Right lung (tissue), 10 donors: ENCODE results near the gene U2AF1. TPM values are rescaled to one million over a fixed set of nuclear protein-coding genes. Genes with fewer than 3 reads are reported as not detected.
"Not testable (repeated sequence)": the region's sequence is repeated elsewhere in the genome, so short reads cannot be mapped to it uniquely, and the experiment has no call there.

Source experiments
- DNase-seq, 2 donors: peaks; one replicate each; pipeline ENCODE4 v3.0.0-alpha.2; 2013
- long read RNA-seq, 8 donors: transcript quantifications; one replicate each; lab custom pipeline, GENCODE V29; 2026
- polyA plus RNA-seq, 5 donors: library from polyadenylated mRNA; unstranded; fragments of 120-200 nt; gene quantifications; one replicate each; pipeline versions ENCODE4 v1.2.1 to v1.2.3, GENCODE V29; 2013; ENCODE audit warnings: inconsistent platforms in 1 of 5, low replicate concordance in 1 of 5; ENCODE audit not compliant: insufficient read length in 5 of 5, insufficient read depth in 1 of 5

Gene U2AF1, protein sequence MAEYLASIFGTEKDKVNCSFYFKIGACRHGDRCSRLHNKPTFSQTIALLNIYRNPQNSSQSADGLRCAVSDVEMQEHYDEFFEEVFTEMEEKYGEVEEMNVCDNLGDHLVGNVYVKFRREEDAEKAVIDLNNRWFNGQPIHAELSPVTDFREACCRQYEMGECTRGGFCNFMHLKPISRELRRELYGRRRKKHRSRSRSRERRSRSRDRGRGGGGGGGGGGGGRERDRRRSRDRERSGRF
- polyA plus RNA-seq: 10 to 100 TPM; 30.1 to 68.2 (median 66.0) TPM
- long read RNA-seq, donor 1, transcript U2AF1-202 (8 exons, 940 nt): minor isoform, 25 of 79 reads
- long read RNA-seq, donor 1, transcript U2AF1-201 (8 exons, 962 nt): major isoform, 44 of 79 reads
- long read RNA-seq, donor 1, partial matches to known transcripts: 5 of 79 reads
- long read RNA-seq, donor 1, other reads (novel, unspliced or antisense): 0 of 79 reads
- long read RNA-seq, donor 2, transcript U2AF1-201 (8 exons, 962 nt): major isoform, 25 of 51 reads
- long read RNA-seq, donor 2, transcript U2AF1-202 (8 exons, 940 nt): minor isoform, 22 of 51 reads
- long read RNA-seq, donor 2, partial matches to known transcripts: 0 of 51 reads
- long read RNA-seq, donor 2, other reads (novel, unspliced or antisense): 0 of 51 reads
- long read RNA-seq, donor 3, transcript U2AF1-202 (8 exons, 940 nt): minor isoform, 21 of 67 reads
- long read RNA-seq, donor 3, transcript U2AF1-201 (8 exons, 962 nt): major isoform, 39 of 67 reads
- long read RNA-seq, donor 3, partial matches to known transcripts: 0 of 67 reads
- long read RNA-seq, donor 3, other reads (novel, unspliced or antisense): 0 of 67 reads
- long read RNA-seq, donor 4, transcript U2AF1-201 (8 exons, 962 nt): major isoform, 22 of 35 reads
- long read RNA-seq, donor 4, transcript U2AF1-202 (8 exons, 940 nt): minor isoform, 9 of 35 reads
- long read RNA-seq, donor 4, partial matches to known transcripts: 0 of 35 reads
- long read RNA-seq, donor 4, other reads (novel, unspliced or antisense): 0 of 35 reads
- long read RNA-seq, donor 5, transcript U2AF1-204 (7 exons, 1,675 nt): minor isoform, 5 of 106 reads
- long read RNA-seq, donor 5, transcript U2AF1-201 (8 exons, 962 nt): major isoform, 62 of 106 reads
- long read RNA-seq, donor 5, transcript U2AF1-202 (8 exons, 940 nt): minor isoform, 32 of 106 reads
- long read RNA-seq, donor 5, partial matches to known transcripts: 0 of 106 reads
- long read RNA-seq, donor 5, other reads (novel, unspliced or antisense): 0 of 106 reads
- long read RNA-seq, donor 6, transcript U2AF1-202 (8 exons, 940 nt): minor isoform, 27 of 74 reads
- long read RNA-seq, donor 6, transcript U2AF1-201 (8 exons, 962 nt): major isoform, 42 of 74 reads
- long read RNA-seq, donor 6, partial matches to known transcripts: 0 of 74 reads
- long read RNA-seq, donor 6, other reads (novel, unspliced or antisense): 0 of 74 reads
- long read RNA-seq, donor 7, transcript U2AF1-202 (8 exons, 940 nt): minor isoform, 27 of 74 reads
- long read RNA-seq, donor 7, transcript U2AF1-201 (8 exons, 962 nt): major isoform, 43 of 74 reads
- long read RNA-seq, donor 7, partial matches to known transcripts: 0 of 74 reads
- long read RNA-seq, donor 7, other reads (novel, unspliced or antisense): 0 of 74 reads
- long read RNA-seq, donor 8, transcript U2AF1-202 (8 exons, 940 nt): minor isoform, 5 of 25 reads
- long read RNA-seq, donor 8, transcript U2AF1-201 (8 exons, 962 nt): major isoform, 15 of 25 reads
- long read RNA-seq, donor 8, partial matches to known transcripts: 0 of 25 reads
- long read RNA-seq, donor 8, other reads (novel, unspliced or antisense): 0 of 25 reads

DNA sequence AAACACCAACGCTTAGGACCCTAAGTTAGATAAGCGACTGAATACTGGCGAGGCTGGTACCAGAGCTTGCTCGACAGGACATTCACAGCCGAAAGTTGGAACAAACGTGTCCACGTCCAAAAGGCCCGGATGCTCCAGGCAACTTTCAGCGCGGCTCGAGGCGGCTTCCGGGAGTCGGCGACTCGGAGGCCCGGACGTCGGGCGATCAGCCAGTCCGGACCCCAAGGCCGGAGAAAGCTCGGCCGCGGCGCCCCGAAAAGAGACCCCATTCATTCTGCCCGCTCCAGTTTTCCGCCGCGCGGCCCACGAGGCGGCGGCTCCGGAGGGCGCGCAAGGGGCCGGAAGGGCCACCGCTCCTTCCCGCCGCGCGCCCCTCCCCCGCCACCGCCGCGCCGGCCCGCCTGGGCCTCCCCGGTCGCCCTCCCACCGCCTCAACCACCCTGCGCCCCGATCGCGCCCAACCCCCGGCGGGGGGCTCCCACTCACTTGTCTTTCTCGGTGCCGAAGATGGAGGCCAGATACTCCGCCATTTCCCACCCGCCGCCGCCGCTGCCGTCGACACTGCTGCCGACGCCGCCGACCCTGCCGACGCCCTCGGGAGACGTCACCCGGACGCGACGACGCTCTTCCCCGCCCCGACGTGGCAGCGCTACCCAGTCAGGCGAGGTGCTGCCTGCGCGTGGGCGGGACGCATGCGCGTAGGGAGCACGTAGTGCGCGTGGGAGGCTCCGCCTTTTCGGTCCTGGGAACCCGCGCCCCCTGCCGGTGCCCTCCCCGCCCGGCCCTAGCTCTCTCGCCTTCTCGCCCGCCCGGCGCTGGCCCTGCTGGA, at the start of gene U2AF1:
TSS of gene U2AF1 (minus strand) at position 606 of the 829 bp plus-strand sequence. CDS start at position 530, 76 bp downstream.
- DNase-seq: not testable (repeated sequence)

DNA sequence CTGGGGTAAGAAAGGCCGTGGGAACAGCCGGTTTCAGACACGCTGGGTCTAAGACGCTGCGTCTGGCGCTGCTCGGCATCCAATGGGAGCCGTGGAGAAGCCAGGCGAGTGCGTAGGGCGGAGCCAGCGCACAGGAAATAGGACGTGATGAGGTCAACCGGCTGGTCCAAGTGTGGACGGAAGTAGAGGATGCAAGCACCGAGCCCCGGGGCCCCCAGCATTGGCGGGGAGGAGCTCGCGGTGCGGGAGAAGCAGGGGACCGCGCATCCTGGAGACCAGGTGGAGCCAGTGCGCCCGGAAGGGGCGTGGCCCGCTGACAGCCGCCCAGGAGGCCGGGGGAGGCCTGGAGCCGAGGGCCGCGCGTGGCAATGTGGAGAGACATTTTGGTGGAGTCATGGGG, 46.2 kb upstream of the U2AF1 start:
- not testable (repeated sequence) for DNase-seq

GRCh38 chr21:43149344-43149743, 42.0 kb upstream of the U2AF1 start:
- not testable (repeated sequence) for DNase-seq

GRCh38 chr21:43147999-43148398, 40.6 kb upstream of the U2AF1 start:
- not testable (repeated sequence) for DNase-seq

DNA sequence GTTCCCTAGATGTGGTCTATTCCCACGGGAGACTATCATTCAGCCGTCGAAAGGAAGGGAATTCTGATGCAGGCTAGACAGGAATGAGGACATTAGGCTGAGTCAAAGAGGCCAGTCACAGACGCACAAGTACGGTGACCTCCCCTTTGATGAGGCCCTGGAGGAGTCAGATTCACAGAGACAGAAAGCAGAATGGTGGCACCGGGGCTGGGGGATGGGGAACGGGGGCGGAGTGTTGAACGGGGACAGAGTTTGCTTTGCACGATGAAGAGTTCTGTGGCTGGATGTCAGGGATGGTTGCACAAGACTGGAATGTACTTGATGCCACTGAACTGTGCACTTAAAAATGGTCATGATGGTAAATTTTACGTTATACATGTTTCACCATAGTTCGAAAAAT, 39.3 kb upstream of the U2AF1 start:
- DNase-seq: not testable (repeated sequence)

- DNase-seq: not testable (repeated sequence)
Observed at GRCh38 chr21:43141407-43141806, 34.0 kb upstream of the U2AF1 start.

DNA sequence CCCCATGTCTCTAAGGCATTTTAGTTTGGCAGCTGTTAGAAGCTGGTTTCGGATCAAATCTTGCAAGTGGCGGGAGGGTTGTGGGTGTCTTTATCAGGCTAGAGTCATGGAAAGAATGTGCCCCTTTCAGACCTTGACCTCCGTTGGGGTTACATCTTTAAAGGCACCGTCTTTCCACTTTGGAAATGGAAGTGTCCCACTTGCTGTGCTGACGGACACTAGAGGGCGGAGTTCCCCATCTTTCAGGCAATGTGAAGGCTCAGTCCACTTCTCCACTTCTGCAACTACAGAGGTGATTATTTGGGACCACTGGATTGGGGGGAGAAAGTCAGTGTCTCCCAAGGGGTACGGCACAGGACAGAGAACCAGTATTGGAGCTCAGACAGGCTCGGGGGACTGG, 31.6 kb upstream of the U2AF1 start:
- DNase-seq: not testable (repeated sequence)

DNA sequence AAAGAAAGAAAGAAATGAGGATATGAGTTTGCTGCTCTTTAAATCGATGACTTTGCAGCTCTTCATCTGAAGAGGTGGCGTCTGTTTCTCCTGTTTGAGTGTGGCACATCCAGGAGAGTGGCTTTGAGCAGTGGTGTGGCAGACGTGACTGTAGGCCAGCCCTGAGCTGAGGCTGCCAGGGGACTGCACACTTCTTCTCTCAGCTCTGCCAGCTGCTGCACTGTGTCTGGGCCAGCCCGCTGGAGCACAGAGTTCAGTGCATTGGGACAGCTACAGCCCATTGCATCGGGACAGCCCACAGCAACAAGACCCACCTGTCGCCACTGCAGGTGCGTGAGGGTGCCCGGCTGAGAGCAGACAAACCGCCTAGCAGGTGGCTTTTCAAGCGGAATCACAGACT, 27.1 kb upstream of the U2AF1 start:
- not testable (repeated sequence) for DNase-seq

- not testable (repeated sequence) for DNase-seq
Observed at GRCh38 chr21:43130094-43130493, 22.7 kb upstream of the U2AF1 start.

DNA sequence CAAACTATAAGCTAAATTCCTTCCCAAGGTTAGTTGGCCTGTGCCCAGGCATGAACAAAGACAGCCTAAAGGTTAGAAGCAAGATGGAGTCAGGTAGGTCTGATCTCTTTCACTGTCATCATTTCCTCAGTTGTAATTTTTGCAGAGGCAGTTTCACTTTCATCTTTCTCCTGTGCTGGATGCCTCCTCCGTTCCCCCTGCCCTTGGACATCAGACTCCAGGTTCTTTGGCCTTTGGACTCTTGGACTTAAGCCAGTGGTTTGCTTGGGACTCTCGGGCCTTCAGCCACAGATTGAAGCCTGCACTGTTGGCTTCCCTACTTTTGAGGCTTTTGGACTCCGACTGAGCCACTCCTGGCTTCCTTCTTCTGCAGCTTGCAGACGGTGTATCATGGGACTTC, 8.6 kb upstream of the U2AF1 start:
- DNase-seq: not testable (repeated sequence)

DNA sequence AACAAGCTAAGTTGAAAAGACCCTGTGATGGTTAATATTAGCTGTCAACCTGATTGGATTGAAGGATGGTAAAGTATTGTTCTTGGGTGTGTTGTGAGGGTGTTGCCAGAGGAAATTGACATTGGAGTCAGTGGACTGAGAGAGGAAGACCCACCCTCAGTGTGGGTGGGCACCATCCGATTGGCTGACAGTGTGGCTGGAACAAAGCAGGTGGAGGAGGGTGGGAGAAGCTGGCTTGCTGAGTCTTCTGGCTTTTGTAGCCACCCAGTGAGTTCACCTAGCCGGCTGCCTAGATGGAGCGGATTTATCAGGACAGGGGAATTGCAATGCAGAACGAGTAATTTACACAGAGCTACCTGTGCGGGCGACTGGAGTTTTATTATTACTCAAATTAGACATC, 7.1 kb upstream of the U2AF1 start:
- DNase-seq: not testable (repeated sequence)

GRCh38 chr21:43109006-43109405, 1.6 kb upstream of the U2AF1 start:
- not testable (repeated sequence) for DNase-seq

- not testable (repeated sequence) for DNase-seq
Observed at GRCh38 chr21:43108177-43108576, 807 bp upstream of the U2AF1 start.

DNA sequence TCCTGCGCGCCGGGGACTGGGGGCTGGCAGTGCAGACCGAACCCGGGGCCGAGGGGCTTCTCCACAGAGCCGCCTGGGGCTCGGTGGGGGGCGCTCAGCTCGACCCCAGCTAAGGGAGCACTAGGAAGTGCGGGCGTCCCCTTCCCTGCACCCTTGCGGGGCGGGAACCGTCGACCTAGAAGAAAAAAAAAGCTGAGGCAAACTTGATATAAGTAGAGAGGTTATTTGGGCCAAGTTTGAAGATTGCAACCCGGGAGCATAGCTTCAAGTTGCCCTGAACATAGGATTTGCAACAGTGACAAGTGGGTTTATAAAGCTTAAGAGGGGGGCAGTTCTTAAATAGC, 396 bp upstream of the U2AF1 start:
- DNase-seq: not testable (repeated sequence)

- DNase-seq: not testable (repeated sequence)
Observed at GRCh38 chr21:43104642-43105041, 2.7 kb downstream of the U2AF1 start.

DNA sequence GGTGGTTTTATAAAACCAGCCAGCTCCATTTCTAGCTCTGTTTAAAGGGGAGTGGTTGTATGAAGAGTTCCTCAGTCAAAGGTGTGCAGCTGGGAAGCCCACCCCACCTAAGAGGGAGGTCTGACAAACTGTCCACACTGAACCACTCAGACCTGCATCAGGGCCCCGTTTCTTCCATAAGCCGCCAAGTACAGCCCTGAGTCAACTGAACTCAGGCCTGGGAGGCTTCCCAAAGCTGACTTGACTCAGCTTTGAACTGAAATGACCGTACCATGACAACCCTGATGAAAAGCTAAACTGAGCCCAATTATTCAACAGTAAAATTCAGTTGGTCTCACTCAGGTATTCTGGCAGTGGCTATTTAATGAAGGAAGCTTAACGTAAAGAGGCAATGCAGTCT, 5.1 kb downstream of the U2AF1 start:
- not testable (repeated sequence) for DNase-seq

DNA sequence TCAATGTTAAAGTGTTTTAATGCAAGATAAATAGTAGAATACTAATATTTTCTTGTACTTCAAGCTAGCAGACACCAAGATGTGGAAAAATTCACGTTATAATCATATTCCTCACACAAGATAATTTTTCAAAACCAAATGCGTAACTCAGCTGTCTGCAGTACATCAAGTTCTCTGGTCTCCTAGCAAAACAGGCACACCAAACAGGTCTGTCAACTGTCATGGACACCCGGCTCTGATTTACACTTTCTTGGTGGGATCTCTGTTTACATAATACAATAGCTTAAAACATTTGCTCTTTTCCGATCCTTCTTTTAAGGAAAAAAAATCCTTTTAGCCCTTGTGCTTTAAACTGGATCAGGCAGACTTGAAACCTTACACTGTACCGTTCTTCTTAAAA, 5.7 kb downstream of the U2AF1 start:
- not testable (repeated sequence) for DNase-seq

GRCh38 chr21:43101000-43101399, 6.4 kb downstream of the U2AF1 start:
- DNase-seq: not testable (repeated sequence)

GRCh38 chr21:43091979-43092614, 15.3 kb downstream of the U2AF1 start:
- DNase-seq: not testable (repeated sequence)
